Measurements from ENCODE around the gene ATXN10.

GRCh38 chr22:45763236-45763624 is 91.6 kb downstream of the ATXN10 start:
- no peak for TF ChIP-seq CTCF (IDR thresholded peaks at IDR 0.05; ENCODE audit: insufficient read depth, low read length)
- TF ChIP-seq GABPA (IDR thresholded peaks at IDR 0.05; ENCODE audit: low read depth) = no peak
- TF ChIP-seq POLR2AphosphoS5 (IDR thresholded peaks at IDR 0.05; ENCODE audit: low read depth) = no peak
- TF ChIP-seq REST (IDR thresholded peaks at IDR 0.05; ENCODE audit: insufficient replicate concordance, low read depth) = no peak

Measured in HL-60 (cell line).